ENCODE results near the gene COL11A2. TPM values are rescaled to one million over a fixed set of nuclear protein-coding genes. Genes with fewer than 3 reads are reported as not detected.

COL11A2 gene
- total and polyA plus RNA-seq, 4 donors: 2.8 to 12.6 (median 7.7) TPM

- DNase-seq (ENCODE audit: low read depth in 4 of 6, low spot score in 6 of 6): no peak
- Histone ChIP-seq H3K9me3 (ENCODE audit: control insufficient read depth, insufficient read depth, low read length) (no peaks in the 10 kb centered on the region), H3K4me1 (ENCODE audit: control insufficient read depth, insufficient read depth, low read length) (peaks cover 23% of the 10 kb centered on the region), H3K27me3 (ENCODE audit: control insufficient read depth, insufficient read depth, low read length) (no peaks in the 10 kb centered on the region), H3K36me3 (ENCODE audit: control insufficient read depth, insufficient read depth, low read length) (peaks cover 12% of the 10 kb centered on the region), H3K27ac (ENCODE audit: low read depth, low read length) (no peak overlapping the region), H3K4me3 (ENCODE audit: low read depth, low read length) (no peak overlapping the region)
- 92% methylated on average over 2 of the region's 4 CpGs for WGBS (ENCODE audit: insufficient coverage)
These were observed 23.9 kb upstream of the COL11A2 start for GRCh38 chr6:33216117-33216649.

DNA sequence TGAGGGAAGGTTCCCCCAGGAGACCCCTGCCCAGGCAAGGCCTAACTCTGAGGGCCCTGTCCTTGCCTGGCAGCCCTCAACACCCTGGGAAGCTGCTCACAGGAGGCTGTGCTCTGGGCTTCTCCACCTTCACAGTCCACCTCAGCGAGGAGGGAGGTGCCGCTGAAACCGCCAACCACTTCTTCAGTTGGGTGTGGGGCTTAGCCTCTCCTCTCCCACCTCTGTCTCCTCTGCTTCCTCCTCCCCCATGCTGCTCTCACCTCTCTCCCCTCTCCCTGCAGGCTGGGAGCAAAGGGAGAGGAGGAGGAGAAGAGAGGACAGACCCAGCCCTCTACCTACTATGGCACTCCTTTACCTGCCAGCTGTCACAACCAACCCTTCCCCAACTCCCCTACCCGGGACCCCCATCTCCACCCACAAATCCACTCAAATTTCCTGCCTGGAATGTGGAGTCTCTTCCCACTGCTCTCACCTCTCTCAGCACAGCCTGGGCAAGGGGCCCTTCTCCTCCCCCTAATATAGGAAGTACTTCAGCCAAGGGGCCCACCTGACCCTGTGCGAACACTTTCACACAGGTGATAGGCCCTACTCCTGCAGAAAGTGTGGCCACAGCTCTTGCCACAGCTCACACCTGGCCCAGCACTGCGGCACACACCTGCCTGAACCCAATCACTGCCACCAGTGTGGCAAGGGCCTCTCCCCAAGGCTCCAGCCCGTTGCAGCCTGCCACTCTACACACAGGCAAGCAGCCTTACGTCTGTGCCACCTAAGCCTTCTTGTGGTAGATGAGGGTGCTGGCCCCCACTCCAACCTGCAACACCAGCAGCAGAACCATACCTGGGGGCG lies 23.2 kb upstream of the COL11A2 start:
- H3K9me3 ChIP-seq (ENCODE audit: control insufficient read depth, insufficient read depth, low read length): no peaks in the 10 kb centered on the region
- WGBS (ENCODE audit: insufficient coverage): 78% methylated on average over 6 of the region's 9 CpGs
- H3K4me3 ChIP-seq (ENCODE audit: low read depth, low read length): no peak overlapping the region
- no peak for DNase-seq (ENCODE audit: low read depth in 4 of 6, low spot score in 6 of 6)
- H3K4me1 ChIP-seq (ENCODE audit: control insufficient read depth, insufficient read depth, low read length): peaks cover 23% of the 10 kb centered on the region
- H3K27ac ChIP-seq (ENCODE audit: low read depth, low read length): no peak overlapping the region
- H3K27me3 ChIP-seq (ENCODE audit: control insufficient read depth, insufficient read depth, low read length): no peaks in the 10 kb centered on the region
- H3K36me3 ChIP-seq (ENCODE audit: control insufficient read depth, insufficient read depth, low read length): peaks cover 15% of the 10 kb centered on the region

GRCh38 chr6:33213989-33214335 lies 21.7 kb upstream of the COL11A2 start:
- Histone ChIP-seq H3K4me3 (ENCODE audit: low read depth, low read length) (peak overlapping the region; percentile 54), H3K9me3 (ENCODE audit: control insufficient read depth, insufficient read depth, low read length) (no peaks in the 10 kb centered on the region), H3K27ac (ENCODE audit: low read depth, low read length) (no peak overlapping the region), H3K27me3 (ENCODE audit: control insufficient read depth, insufficient read depth, low read length) (no peaks in the 10 kb centered on the region), H3K4me1 (ENCODE audit: control insufficient read depth, insufficient read depth, low read length) (peaks cover 23% of the 10 kb centered on the region), H3K36me3 (ENCODE audit: control insufficient read depth, insufficient read depth, low read length) (peaks cover 22% of the 10 kb centered on the region)
- 7% methylated on average over 4 of the region's 9 CpGs for WGBS (ENCODE audit: insufficient coverage)
- DNase-seq (ENCODE audit: low read depth in 4 of 6, low spot score in 6 of 6): no peak

DNA sequence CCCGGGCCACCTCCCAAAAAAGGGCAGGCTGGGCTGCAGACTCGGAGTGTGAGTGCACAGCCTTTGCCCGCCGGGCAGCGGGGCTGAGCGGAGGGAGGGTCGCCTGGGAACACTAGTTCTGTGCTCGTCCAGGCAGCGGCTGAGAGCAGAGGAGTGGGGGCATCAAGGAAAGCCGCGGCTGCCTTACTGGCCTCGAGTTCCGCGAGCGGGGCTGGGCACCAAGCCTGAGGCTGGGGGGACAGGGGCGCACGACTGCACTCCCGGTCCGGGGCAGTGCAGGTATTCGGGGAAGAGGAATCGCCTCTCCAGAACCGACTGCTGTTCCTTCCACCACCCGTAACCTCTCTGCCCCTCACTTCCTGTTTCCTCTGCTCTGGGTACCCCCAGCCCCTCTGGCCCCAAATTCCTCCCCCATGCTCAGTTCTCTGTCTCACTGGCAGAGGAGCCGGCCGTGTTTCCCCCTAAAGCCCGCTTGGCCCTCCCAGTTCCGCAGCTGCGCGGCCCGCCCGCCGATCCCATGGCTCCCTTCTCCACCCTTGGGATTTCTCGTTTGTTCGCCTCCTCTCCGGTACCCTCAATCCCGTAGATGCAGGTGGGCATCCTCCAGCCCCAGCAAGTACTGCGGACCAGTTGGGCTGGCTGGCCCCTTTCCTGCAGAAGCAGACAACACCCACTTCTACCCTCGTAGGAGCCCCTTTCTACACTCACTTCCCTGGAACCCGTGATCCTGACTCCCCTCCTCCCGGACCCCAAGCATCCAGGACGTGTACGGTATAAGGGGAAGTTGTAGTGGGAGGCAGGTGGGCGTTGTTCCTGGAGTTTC lies 21.1 kb upstream of the COL11A2 start:
- H3K36me3 ChIP-seq (ENCODE audit: control insufficient read depth, insufficient read depth, low read length): peaks cover 22% of the 10 kb centered on the region
- no peaks in the 10 kb centered on the region for H3K9me3 ChIP-seq (ENCODE audit: control insufficient read depth, insufficient read depth, low read length)
- H3K4me3 ChIP-seq (ENCODE audit: low read depth, low read length): peak overlapping the region; percentile 54
- 0% methylated on average over 37 of the region's 43 CpGs for WGBS (ENCODE audit: insufficient coverage)
- no peaks in the 10 kb centered on the region for H3K27me3 ChIP-seq (ENCODE audit: control insufficient read depth, insufficient read depth, low read length)
- peak in 1 of 6 donors; percentile 61 for DNase-seq (ENCODE audit: low read depth in 4 of 6, low spot score in 6 of 6)
- H3K27ac ChIP-seq (ENCODE audit: low read depth, low read length): no peak overlapping the region
- peaks cover 25% of the 10 kb centered on the region for H3K4me1 ChIP-seq (ENCODE audit: control insufficient read depth, insufficient read depth, low read length)

- Histone ChIP-seq H3K27ac (ENCODE audit: low read depth, low read length) (no peak overlapping the region), H3K27me3 (ENCODE audit: control insufficient read depth, insufficient read depth, low read length) (no peaks in the 10 kb centered on the region), H3K9me3 (ENCODE audit: control insufficient read depth, insufficient read depth, low read length) (no peaks in the 10 kb centered on the region), H3K4me3 (ENCODE audit: low read depth, low read length) (peak overlapping the region; percentile 54), H3K36me3 (ENCODE audit: control insufficient read depth, insufficient read depth, low read length) (peaks cover 22% of the 10 kb centered on the region), H3K4me1 (ENCODE audit: control insufficient read depth, insufficient read depth, low read length) (peaks cover 28% of the 10 kb centered on the region)
- DNase-seq (ENCODE audit: low read depth in 4 of 6, low spot score in 6 of 6): no peak
- WGBS (ENCODE audit: insufficient coverage): 3% methylated on average over 6 of the region's 6 CpGs
These were observed 20.5 kb upstream of the COL11A2 start for GRCh38 chr6:33212857-33213165.

DNA sequence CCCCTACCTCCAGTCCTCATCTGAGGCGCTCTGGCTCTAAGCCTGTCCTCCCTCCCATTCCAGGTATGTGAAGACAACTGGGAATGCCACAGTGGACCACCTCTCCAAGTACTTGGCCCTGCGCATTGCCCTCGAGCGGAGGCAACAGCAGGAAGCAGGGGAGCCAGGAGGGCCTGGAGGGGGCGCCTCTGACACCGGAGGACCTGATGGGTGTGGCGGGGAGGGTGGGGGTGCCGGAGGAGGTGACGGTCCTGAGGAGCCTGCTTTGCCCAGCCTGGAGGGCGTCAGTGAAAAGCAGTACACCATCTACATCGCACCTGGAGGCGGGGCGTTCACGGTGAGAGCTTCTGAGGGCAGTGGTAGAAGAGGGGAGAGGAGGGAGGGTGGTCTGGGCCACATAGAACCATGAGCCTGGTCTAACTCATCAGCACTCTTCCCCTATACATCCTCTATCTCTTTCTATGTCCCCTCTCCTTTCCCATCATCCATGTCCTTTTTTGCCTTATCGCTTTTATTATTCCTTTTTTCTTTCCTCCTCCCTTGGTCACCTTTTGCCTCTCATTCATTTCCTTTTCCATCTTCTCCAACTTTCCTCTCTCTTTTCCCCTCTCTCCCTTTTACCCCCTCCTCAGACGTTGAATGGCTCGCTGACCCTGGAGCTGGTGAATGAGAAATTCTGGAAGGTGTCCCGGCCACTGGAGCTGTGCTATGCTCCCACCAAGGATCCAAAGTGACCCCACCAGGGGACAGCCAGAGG lies 19.6 kb upstream of the COL11A2 start:
- peaks cover 37% of the 10 kb centered on the region for H3K4me1 ChIP-seq (ENCODE audit: control insufficient read depth, insufficient read depth, low read length)
- H3K4me3 ChIP-seq (ENCODE audit: low read depth, low read length): no peak overlapping the region
- 59% methylated on average over 9 of the region's 18 CpGs for WGBS (ENCODE audit: insufficient coverage)
- H3K9me3 ChIP-seq (ENCODE audit: control insufficient read depth, insufficient read depth, low read length): no peaks in the 10 kb centered on the region
- no peak for DNase-seq (ENCODE audit: low read depth in 4 of 6, low spot score in 6 of 6)
- H3K36me3 ChIP-seq (ENCODE audit: control insufficient read depth, insufficient read depth, low read length): peaks cover 22% of the 10 kb centered on the region
- H3K27ac ChIP-seq (ENCODE audit: low read depth, low read length): no peak overlapping the region
- no peaks in the 10 kb centered on the region for H3K27me3 ChIP-seq (ENCODE audit: control insufficient read depth, insufficient read depth, low read length)

GRCh38 chr6:33211136-33211535 lies 18.9 kb upstream of the COL11A2 start:
- no peaks in the 10 kb centered on the region for H3K9me3 ChIP-seq (ENCODE audit: control insufficient read depth, insufficient read depth, low read length)
- H3K27me3 ChIP-seq (ENCODE audit: control insufficient read depth, insufficient read depth, low read length): no peaks in the 10 kb centered on the region
- H3K4me3 ChIP-seq (ENCODE audit: low read depth, low read length): no peak overlapping the region
- H3K27ac ChIP-seq (ENCODE audit: low read depth, low read length): no peak overlapping the region
- peaks cover 44% of the 10 kb centered on the region for H3K4me1 ChIP-seq (ENCODE audit: control insufficient read depth, insufficient read depth, low read length)
- WGBS (ENCODE audit: insufficient coverage): 60% methylated on average over 8 of the region's 17 CpGs
- H3K36me3 ChIP-seq (ENCODE audit: control insufficient read depth, insufficient read depth, low read length): peaks cover 22% of the 10 kb centered on the region
- no peak for DNase-seq (ENCODE audit: low read depth in 4 of 6, low spot score in 6 of 6)

DNA sequence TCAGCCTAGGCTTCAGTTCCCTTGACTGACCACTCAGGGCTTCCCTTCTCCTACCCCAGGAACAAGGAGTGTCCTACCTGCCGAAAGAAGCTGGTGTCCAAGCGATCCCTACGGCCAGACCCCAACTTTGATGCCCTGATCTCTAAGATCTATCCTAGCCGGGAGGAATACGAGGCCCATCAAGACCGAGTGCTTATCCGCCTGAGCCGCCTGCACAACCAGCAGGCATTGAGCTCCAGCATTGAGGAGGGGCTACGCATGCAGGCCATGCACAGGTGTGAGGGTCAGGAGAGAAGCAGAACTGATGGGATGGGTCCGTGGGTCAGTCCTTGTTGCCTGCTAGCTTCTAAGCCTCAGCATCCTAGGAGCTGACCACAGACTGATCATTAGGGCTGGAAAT lies 17.6 kb upstream of the COL11A2 start:
- no peaks in the 10 kb centered on the region for H3K9me3 ChIP-seq (ENCODE audit: control insufficient read depth, insufficient read depth, low read length)
- peaks cover 55% of the 10 kb centered on the region for H3K4me1 ChIP-seq (ENCODE audit: control insufficient read depth, insufficient read depth, low read length)
- H3K4me3 ChIP-seq (ENCODE audit: low read depth, low read length): no peak overlapping the region
- H3K36me3 ChIP-seq (ENCODE audit: control insufficient read depth, insufficient read depth, low read length): peaks cover 22% of the 10 kb centered on the region
- H3K27ac ChIP-seq (ENCODE audit: low read depth, low read length): no peak overlapping the region
- no peaks in the 10 kb centered on the region for H3K27me3 ChIP-seq (ENCODE audit: control insufficient read depth, insufficient read depth, low read length)
- no peak for DNase-seq (ENCODE audit: low read depth in 4 of 6, low spot score in 6 of 6)
- WGBS (ENCODE audit: insufficient coverage): 91% methylated on average over 10 of the region's 10 CpGs
